Kidney epithelial cell (primary cell): ENCODE measurements around the gene WRAP73. TPM values are rescaled to one million over a fixed set of nuclear protein-coding genes. Genes with fewer than 3 reads are reported as not detected.

Experiments used
- DNase-seq: peaks from one replicate; pipeline ENCODE4 v3.0.0-alpha.2; 2010; ENCODE audit warnings: low read depth
- H3K27me3 ChIP-seq: 2 replicates; pipeline ENCODE4 v1.6.0; 2011; ENCODE audit warnings: low read length; ENCODE audit not compliant: control insufficient read depth, insufficient read depth
- H3K36me3 ChIP-seq: 2 replicates; pipeline ENCODE4 v1.5.1; 2011; ENCODE audit warnings: low read length; ENCODE audit not compliant: control insufficient read depth, insufficient read depth
- H3K4me3 ChIP-seq: 2 replicates; pipeline ENCODE4 v1.5.1; 2011; ENCODE audit warnings: low read depth, mild to moderate bottlenecking, control low read depth, low read length
- CTCF ChIP-seq: IDR thresholded peaks from 2 replicates; pipeline ENCODE4 v1.5.1; 2011; ENCODE audit warnings: mild to moderate bottlenecking, moderate library complexity, low read length, control low read depth, inconsistent platforms; ENCODE audit not compliant: insufficient read depth, poor library complexity, severe bottlenecking
- total RNA-seq: library from RNA; depleted of rRNA; stranded (reverse); fragments of >200 nt; gene quantifications from 2 replicates; pipeline ENCODE4 v1.2.3, GENCODE V29; 2015

Gene WRAP73
- total RNA-seq, 1 donor from 2014 or later, result 35.2 TPM

GRCh38 chr1:3600354-3600753 lies 49.5 kb downstream of the WRAP73 start:
- Histone ChIP-seq H3K36me3 (no peaks in the 10 kb centered on the region), H3K27me3 (peaks cover 11% of the 10 kb centered on the region), H3K4me3 (no peak overlapping the region)
- no peak for DNase-seq
- TF ChIP-seq CTCF, result no peak

GRCh38 chr1:3599816-3600215 lies 50.1 kb downstream of the WRAP73 start:
- H3K36me3 ChIP-seq, result no peaks in the 10 kb centered on the region
- no peak overlapping the region for H3K4me3 ChIP-seq
- no peak for TF ChIP-seq CTCF
- no peak for DNase-seq
- peaks cover 13% of the 10 kb centered on the region for H3K27me3 ChIP-seq

- no peak for DNase-seq
- TF ChIP-seq CTCF, result no peak
- Histone ChIP-seq H3K4me3 (no peak overlapping the region), H3K27me3 (peaks cover 13% of the 10 kb centered on the region), H3K36me3 (no peaks in the 10 kb centered on the region)
Measured at GRCh38 chr1:3599286-3599811, 50.6 kb downstream of the WRAP73 start.

GRCh38 chr1:3598522-3599285 lies 51.2 kb downstream of the WRAP73 start:
- DNase-seq, result no peak
- no peak overlapping the region for H3K4me3 ChIP-seq
- no peak for TF ChIP-seq CTCF
- no peaks in the 10 kb centered on the region for H3K36me3 ChIP-seq
- peaks cover 13% of the 10 kb centered on the region for H3K27me3 ChIP-seq

GRCh38 chr1:3598051-3598491 lies 51.8 kb downstream of the WRAP73 start:
- peaks cover 11% of the 10 kb centered on the region for H3K27me3 ChIP-seq
- no peak overlapping the region for H3K4me3 ChIP-seq
- no peaks in the 10 kb centered on the region for H3K36me3 ChIP-seq
- TF ChIP-seq CTCF, result no peak
- no peak for DNase-seq

- TF ChIP-seq CTCF, result no peak
- no peak for DNase-seq
- H3K27me3 ChIP-seq, result peaks cover 9% of the 10 kb centered on the region
- no peak overlapping the region for H3K4me3 ChIP-seq
- no peaks in the 10 kb centered on the region for H3K36me3 ChIP-seq
Measured at GRCh38 chr1:3597599-3597964, 52.3 kb downstream of the WRAP73 start.
